HepG2 (cell line): ENCODE results near the gene CD58. TPM values are rescaled to one million over a fixed set of nuclear protein-coding genes. Genes with fewer than 3 reads are reported as not detected.

Experiments used
- DMTF1 ChIP-seq: sonication (generic); formaldehyde crosslinking; IDR thresholded peaks from 2 replicates; pipeline ENCODE4 v1.4.0; 2020; ENCODE audit warnings: mild to moderate bottlenecking, missing genetic modification reagents
- KMT2B ChIP-seq: IDR thresholded peaks from 2 replicates; pipeline ENCODE4 v1.6.1; 2016; ENCODE audit warnings: missing genetic modification reagents, missing compliant biosample characterization
- MAFG ChIP-seq: sonication (generic); formaldehyde crosslinking; IDR thresholded peaks from 2 replicates; pipeline ENCODE4 v1.5.1; 2020; ENCODE audit warnings: mild to moderate bottlenecking, missing genetic modification reagents
- MBNL3 ChIP-seq: fragments of 250-450 bp; sonication (Bioruptor Pico); conservative IDR thresholded peaks from 2 replicates; pipeline ENCODE4 v1.8.0; 2022; ENCODE audit warnings: mild to moderate bottlenecking, inconsistent platforms
- MZF1 ChIP-seq: sonication (generic); formaldehyde crosslinking; IDR thresholded peaks from 2 replicates; pipeline ENCODE4 v1.8.1; 2023; ENCODE audit warnings: mild to moderate bottlenecking, missing genetic modification reagents, borderline replicate concordance
- PHB2 ChIP-seq: fragments of 450-650 bp; IDR thresholded peaks from 2 replicates; pipeline ENCODE4 v1.6.1; 2018; ENCODE audit not compliant: partially characterized antibody
- REPIN1 ChIP-seq: sonication (generic); formaldehyde crosslinking; IDR thresholded peaks from 2 replicates; pipeline ENCODE4 v1.8.0; 2022; ENCODE audit warnings: missing genetic modification reagents, low read depth, mild to moderate bottlenecking, borderline replicate concordance
- REXO4 ChIP-seq: sonication (generic); formaldehyde crosslinking; IDR thresholded peaks from 2 replicates; pipeline ENCODE4 v1.8.0; 2022; ENCODE audit warnings: missing genetic modification reagents, mild to moderate bottlenecking, borderline replicate concordance
- SP1 ChIP-seq, 2 experiments: fragments of 450-650 bp in 1 of 2; sonication (generic) in 1 of 2; formaldehyde crosslinking in 1 of 2; IDR thresholded peaks; 2 replicates each; pipeline versions ENCODE4 v1.4.0 to v1.6.1; 2016 to 2020; ENCODE audit warnings: missing genetic modification reagents in 1 of 2
- SP5 ChIP-seq: IDR thresholded peaks from 2 replicates; pipeline ENCODE4 v1.6.1; 2016; ENCODE audit warnings: low read depth, borderline replicate concordance
- SRSF9 ChIP-seq: fragments of 200-400 bp; formaldehyde crosslinking; IDR thresholded peaks from 2 replicates; pipeline ENCODE4 v1.6.1; 2018; ENCODE audit warnings: borderline replicate concordance, mild to moderate bottlenecking, low read depth, low read length; ENCODE audit not compliant: insufficient read depth, poor library complexity, severe bottlenecking
- TBX3 ChIP-seq: fragments of 450-650 bp; IDR thresholded peaks from 2 replicates; pipeline ENCODE4 v1.6.1; 2017; ENCODE audit warnings: antibody characterized with exemption, mild to moderate bottlenecking, inconsistent platforms, borderline replicate concordance
- THAP8 ChIP-seq: sonication (generic); formaldehyde crosslinking; IDR thresholded peaks from 2 replicates; pipeline ENCODE4 v1.5.1; 2020; ENCODE audit warnings: missing genetic modification reagents, mild to moderate bottlenecking, borderline replicate concordance
- THYN1 ChIP-seq: sonication (generic); formaldehyde crosslinking; IDR thresholded peaks from 2 replicates; pipeline ENCODE4 v1.8.1; 2023; ENCODE audit warnings: low read depth, mild to moderate bottlenecking, moderate library complexity, missing genetic modification reagents, borderline replicate concordance
- TOPORS ChIP-seq: sonication (generic); formaldehyde crosslinking; IDR thresholded peaks from 2 replicates; pipeline ENCODE4 v1.8.0; 2023; ENCODE audit warnings: mild to moderate bottlenecking, missing genetic modification reagents
- ZBTB14 ChIP-seq: sonication (generic); formaldehyde crosslinking; IDR thresholded peaks from 2 replicates; pipeline ENCODE4 v1.4.0; 2020; ENCODE audit warnings: missing genetic modification reagents
- ZFP91 ChIP-seq: sonication (generic); formaldehyde crosslinking; IDR thresholded peaks from 2 replicates; pipeline ENCODE4 v1.9.0; 2022; ENCODE audit warnings: missing genetic modification reagents, mild to moderate bottlenecking, borderline replicate concordance
- ZNF24 ChIP-seq: fragments of 450-650 bp; IDR thresholded peaks from 2 replicates; pipeline ENCODE4 v1.6.1; 2017; ENCODE audit warnings: antibody characterized with exemption, mild to moderate bottlenecking
- ZNF335 ChIP-seq: sonication (generic); formaldehyde crosslinking; IDR thresholded peaks from 2 replicates; pipeline ENCODE4 v1.4.0; 2020; ENCODE audit warnings: missing genetic modification reagents
- ZNF34 ChIP-seq: sonication (generic); formaldehyde crosslinking; IDR thresholded peaks from 2 replicates; pipeline ENCODE4 v1.4.0; 2020; ENCODE audit warnings: mild to moderate bottlenecking, missing genetic modification reagents, borderline replicate concordance
- ZNF432 ChIP-seq: sonication (generic); formaldehyde crosslinking; IDR thresholded peaks from 2 replicates; pipeline ENCODE4 v1.5.0; 2020; ENCODE audit warnings: missing genetic modification reagents, mild to moderate bottlenecking, borderline replicate concordance
- ZNF468 ChIP-seq: sonication (generic); formaldehyde crosslinking; IDR thresholded peaks from 2 replicates; pipeline ENCODE4 v1.8.0; 2022; ENCODE audit warnings: mild to moderate bottlenecking, moderate library complexity, missing genetic modification reagents
- ZNF746 ChIP-seq: sonication (generic); formaldehyde crosslinking; IDR thresholded peaks from 2 replicates; pipeline ENCODE4 v1.8.0; 2022; ENCODE audit warnings: mild to moderate bottlenecking, missing genetic modification reagents
- ZSCAN20 ChIP-seq: sonication (generic); formaldehyde crosslinking; IDR thresholded peaks from 2 replicates; pipeline ENCODE4 v1.4.0; 2020; ENCODE audit warnings: missing genetic modification reagents, mild to moderate bottlenecking, borderline replicate concordance
- polyA plus RNA-seq, 8 experiments: library from polyadenylated mRNA; depleted of rRNA in 3 of 8; stranded (reverse) in 7 of 8; unstranded in 1 of 8; fragments of >200 nt; fragmentation: Illumina TruSeq in 4 of 8; extraction: Trizol in 4 of 8; gene quantifications; 2 replicates each; pipeline versions ENCODE4 v1.2.1 to v1.2.3, GENCODE V29; 2011 to 2016; ENCODE audit warnings: low read depth in 4 of 8, missing spikeins in 1 of 8, mixed read lengths in 1 of 8; ENCODE audit not compliant: insufficient read depth in 1 of 8
- total RNA-seq, 5 experiments: library from RNA; depleted of rRNA; stranded (reverse); fragments of >200 nt; fragmentation: Illumina TruSeq; extraction: Trizol; gene quantifications; 2 replicates each; pipeline ENCODE4 v1.2.3, GENCODE V29; 2016; ENCODE audit warnings: low read depth in 1 of 5
- TF ChIP-seq, protein P1 (sequence below): sonication (generic); formaldehyde crosslinking; conservative IDR thresholded peaks from 2 replicates; pipeline ENCODE4 v1.4.0; 2020; ENCODE audit warnings: missing genetic modification reagents

The CD58 gene
- total and polyA plus RNA-seq, 2 of the 13 experiments (the other 11 are each of a cell fraction or from before 2014, with no cell fraction given), result 9.4 to 13.5 TPM

- TF ChIP-seq REPIN1 (CRISPR knock-in tag), result no peak
- no peak for TF ChIP-seq PHB2
- no peak for TF ChIP-seq ZNF468 (CRISPR knock-in tag)
- no peak for TF ChIP-seq ZSCAN20
- TF ChIP-seq SP5 (CRISPR knock-in tag), result no peak
- TF ChIP-seq TBX3, result no peak
- no peak for TF ChIP-seq ZNF432 (CRISPR knock-in tag)
- TF ChIP-seq DMTF1 (CRISPR knock-in tag), result no peak
- no peak for TF ChIP-seq MZF1 (CRISPR knock-in tag)
- TF ChIP-seq SP1 (IDR thresholded peaks at IDR 0.05), result no peak
- no peak for TF ChIP-seq SP1 (CRISPR knock-in tag; IDR thresholded peaks at IDR 0.05)
- TF ChIP-seq, protein P1, sequence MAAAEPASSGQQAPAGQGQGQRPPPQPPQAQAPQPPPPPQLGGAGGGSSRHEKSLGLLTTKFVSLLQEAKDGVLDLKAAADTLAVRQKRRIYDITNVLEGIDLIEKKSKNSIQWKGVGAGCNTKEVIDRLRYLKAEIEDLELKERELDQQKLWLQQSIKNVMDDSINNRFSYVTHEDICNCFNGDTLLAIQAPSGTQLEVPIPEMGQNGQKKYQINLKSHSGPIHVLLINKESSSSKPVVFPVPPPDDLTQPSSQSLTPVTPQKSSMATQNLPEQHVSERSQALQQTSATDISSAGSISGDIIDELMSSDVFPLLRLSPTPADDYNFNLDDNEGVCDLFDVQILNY (CRISPR knock-in tag), result no peak
- no peak for TF ChIP-seq ZNF746 (CRISPR knock-in tag)
- TF ChIP-seq MBNL3, result no peak
- no peak for TF ChIP-seq THYN1 (CRISPR knock-in tag)
- TF ChIP-seq SRSF9, result no peak
- no peak for TF ChIP-seq REXO4 (CRISPR knock-in tag)
- no peak for TF ChIP-seq THAP8 (CRISPR knock-in tag)
- TF ChIP-seq ZNF24, result no peak
- TF ChIP-seq TOPORS, result no peak
- TF ChIP-seq ZNF34 (CRISPR knock-in tag), result no peak; the same call in 1 of the 2 replicates
- TF ChIP-seq ZNF335, result no peak
- TF ChIP-seq ZBTB14, result no peak
- TF ChIP-seq KMT2B (CRISPR knock-in tag), result no peak
- no peak for TF ChIP-seq MAFG (CRISPR knock-in tag)
- no peak for TF ChIP-seq ZFP91 (CRISPR knock-in tag)
Measured at GRCh38 chr1:116489231-116489697, 81.6 kb downstream of the CD58 start (continued).
